HCT116 (cell line): ENCODE data around the gene STK36. TPM values are rescaled to one million over a fixed set of nuclear protein-coding genes. Genes with fewer than 3 reads are reported as not detected.

Source experiments
- ATAC-seq: fragments of 200-7000 bp; cut with Tn5 transposase; 2 replicates; pipeline ENCODE4 v1.9.1; 2020; ENCODE audit warnings: mild to moderate bottlenecking, moderate library complexity
- BruUV-seq: library from RNA; stranded (reverse); fragments of 400-500 nt; replicated peaks from 2 replicates; lab custom pipeline; 2021; lab: Mats Ljungman, UMichigan
- CTCF ChIA-PET: fragments of 300-600 bp; sonication (Branson Sonifier 250); formaldehyde crosslinking; loops from one replicate; lab custom pipeline; 2021; ENCODE audit warnings: antibody characterized with exemption; lab: Charles Lee
- POLR2A ChIA-PET: fragments of 300-600, 350-600 bp; sonication (Branson Sonifier 250); formaldehyde crosslinking; loops from one replicate; lab custom pipeline; 2021; ENCODE audit warnings: antibody characterized with exemption; lab: Charles Lee
- RAD21 ChIA-PET, 2 experiments: fragments of 300-600 bp; sonication (Branson Sonifier 250); formaldehyde crosslinking; loops; one replicate each; lab custom pipeline; 2023; ENCODE audit warnings: low total read pairs in 2 of 2; ENCODE audit not compliant: uncharacterized antibody in 2 of 2, unreplicated experiment in 2 of 2, low non-redundant PET in 1 of 2; lab: Charles Lee
- DNase-seq: peaks from one replicate; pipeline ENCODE4 v3.0.0-alpha.2; 2010; ENCODE audit warnings: low read depth, low spot score
- H2AFZ ChIP-seq: fragments of 200-600 bp; shearing (Covaris generic), sonication (generic); 2 replicates; pipeline ENCODE4 v1.6.1; 2017; ENCODE audit warnings: low read depth, mixed run types, mixed read lengths, antibody characterized with exemption, low read length; ENCODE audit not compliant: poor library complexity, severe bottlenecking
- H3K27ac ChIP-seq: 2 replicates; pipeline ENCODE4 v1.5.1; 2012; ENCODE audit warnings: low read depth, low read length
- H3K27me3 ChIP-seq: fragments of 200-600 bp; sonication (generic); 2 replicates; pipeline ENCODE4 v1.6.1; 2016; ENCODE audit warnings: mixed run types, low read length, mixed read lengths; ENCODE audit not compliant: insufficient read depth
- H3K36me3 ChIP-seq, 2 experiments: fragments of 200-500 bp in 1 of 2; fragments of 200-600 bp in 1 of 2; sonication (Bioruptor generic) in 1 of 2; sonication (generic) in 1 of 2; 2 replicates each; pipeline versions ENCODE4 v1.5.1 to v1.6.1; 2014 to 2016; ENCODE audit warnings: low read length in 2 of 2, inconsistent platforms in 1 of 2, mixed read lengths in 1 of 2, mixed run types in 1 of 2; ENCODE audit not compliant: insufficient read depth in 2 of 2, control insufficient read depth in 1 of 2
- H3K4me1 ChIP-seq, 2 experiments: fragments of 200-600 bp in 1 of 2; sonication (generic) in 1 of 2; 2 replicates each; pipeline versions ENCODE4 v1.5.1 to v1.6.1; 2012 to 2017; ENCODE audit warnings: low read length in 2 of 2, inconsistent platforms in 1 of 2, mild to moderate bottlenecking in 1 of 2, mixed read lengths in 1 of 2, mixed run types in 1 of 2, moderate library complexity in 1 of 2; ENCODE audit not compliant: insufficient read depth in 2 of 2, control insufficient read depth in 1 of 2
- H3K4me2 ChIP-seq: fragments of 200-600 bp; sonication (generic); 2 replicates; pipeline ENCODE4 v1.6.1; 2017; ENCODE audit warnings: mixed run types, low read length, mixed read lengths
- H3K4me3 ChIP-seq, 2 experiments: fragments of 200-600 bp in 1 of 2; sonication (generic) in 1 of 2; replicated peaks in 1 of 2; 2 replicates each; pipeline ENCODE4 v1.5.1; 2011 to 2016; ENCODE audit warnings: low read length in 2 of 2, control low read depth in 1 of 2, low read depth in 1 of 2, mild to moderate bottlenecking in 1 of 2, mixed read lengths in 1 of 2, mixed run types in 1 of 2
- H3K79me2 ChIP-seq: fragments of 200-600 bp; sonication (generic); 2 replicates; pipeline ENCODE4 v1.6.1; 2017; ENCODE audit warnings: mild to moderate bottlenecking, mixed run types, low read length, moderate library complexity, mixed read lengths; ENCODE audit not compliant: insufficient read depth
- H3K9ac ChIP-seq: fragments of 200-600 bp; sonication (generic); 2 replicates; pipeline ENCODE4 v1.6.1; 2016; ENCODE audit warnings: low read length, mixed read lengths
- H3K9me2 ChIP-seq: fragments of 200-600 bp; sonication (generic), shearing (Covaris generic); 2 replicates; pipeline ENCODE4 v1.6.1; 2017; ENCODE audit warnings: mixed run types, mild to moderate bottlenecking, moderate library complexity; ENCODE audit not compliant: insufficient read depth
- H3K9me3 ChIP-seq, 2 experiments: fragments of 200-500 bp in 1 of 2; fragments of 200-600 bp in 1 of 2; sonication (Bioruptor generic) in 1 of 2; sonication (generic) in 1 of 2; 2 replicates each; pipeline ENCODE4 v1.6.1; 2014 to 2017; ENCODE audit warnings: low read length in 2 of 2, mixed read lengths in 2 of 2, inconsistent platforms in 1 of 2, low read depth in 1 of 2, mild to moderate bottlenecking in 1 of 2, mixed run types in 1 of 2, moderate library complexity in 1 of 2; ENCODE audit not compliant: control insufficient read depth in 1 of 2, insufficient read depth in 1 of 2
- H4K20me1 ChIP-seq: fragments of 200-600 bp; sonication (generic), shearing (Covaris generic); 2 replicates; pipeline ENCODE4 v1.6.1; 2017; ENCODE audit warnings: mixed run types, mild to moderate bottlenecking, moderate library complexity; ENCODE audit not compliant: insufficient read depth
- EZH2 ChIP-seq: fragments of 200-600 bp; sonication (generic); IDR thresholded peaks from 2 replicates; pipeline ENCODE4 v1.6.1; 2017; ENCODE audit warnings: antibody characterized with exemption, mixed run types
- POLR2A ChIP-seq: IDR thresholded peaks from 2 replicates; pipeline ENCODE4 v1.7.0; 2011; ENCODE audit warnings: borderline replicate concordance; ENCODE audit not compliant: insufficient read depth, insufficient read length; ENCODE audit errors: extremely low read depth
- SRF ChIP-seq: IDR thresholded peaks from 2 replicates; pipeline ENCODE4 v1.6.1; 2012; ENCODE audit warnings: low read depth
- intact Hi-C: fragments of 100-400 bp; cut with micrococcal nuclease; formaldehyde crosslinking; loops from 2 replicates; pipeline ENCODE4 v1.10.0; 2022
- total RNA-seq: library from RNA; stranded (reverse); gene quantifications from one replicate; pipeline ENCODE4 v1.2.1, GENCODE V29; 2021; ENCODE audit not compliant: unreplicated experiment

The STK36 gene
- total RNA-seq, 1 experiment from 2014 or later = 45.5 TPM

DNA sequence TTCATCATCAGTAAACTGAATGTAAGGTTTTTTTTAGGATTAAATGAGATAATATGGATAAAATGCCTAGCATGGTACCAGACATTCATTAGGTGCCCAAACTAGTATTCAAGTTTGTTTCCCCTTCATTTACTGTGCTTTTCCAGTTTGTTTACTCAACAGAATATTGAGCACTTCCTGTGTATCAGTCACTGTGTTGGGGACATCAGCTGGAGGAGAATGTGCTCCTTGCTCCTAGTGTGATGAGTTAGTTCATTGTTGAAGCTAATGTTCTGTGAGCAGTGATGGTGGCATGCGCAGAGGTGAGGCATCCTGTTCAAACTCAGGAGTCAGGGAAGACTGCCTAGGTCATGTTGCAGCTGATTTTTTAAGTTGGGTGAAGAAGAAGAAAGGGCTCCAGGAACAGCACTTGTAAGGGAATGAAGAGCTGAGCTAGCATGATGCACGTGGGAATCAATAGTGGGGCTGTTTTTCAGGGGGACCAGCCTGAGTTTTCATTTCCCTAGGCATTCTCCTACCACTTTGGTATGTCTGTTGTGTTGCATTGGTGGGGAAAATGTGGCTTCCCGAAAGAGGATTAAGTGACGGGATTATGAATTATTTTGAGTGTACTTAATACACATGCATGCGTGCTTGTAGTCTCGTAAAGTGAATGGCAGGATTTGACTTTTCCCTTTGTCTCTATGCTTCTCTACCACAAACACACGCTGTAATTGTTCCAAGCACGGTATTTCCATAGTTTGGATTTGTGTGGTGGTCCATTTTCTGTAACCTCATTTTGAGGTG is 62.5 kb downstream of the STK36 start:
- H3K9me3 ChIP-seq = no peaks in the 10 kb centered on the region
- H3K4me1 ChIP-seq = peaks cover 17 to 29% of the 10 kb centered on the region in 2 experiments
- no peaks in the 10 kb centered on the region for H3K27me3 ChIP-seq
- TF ChIP-seq EZH2 (no peak), SRF (no peak)
- H3K27ac ChIP-seq = no peak overlapping the region
- ChIA-PET RAD21 (no interaction called here), POLR2A (no interaction called here), CTCF (no interaction called here)
- ATAC-seq (no peak), DNase-seq (no peak)
- H4K20me1 ChIP-seq = peaks cover 4% of the 10 kb centered on the region; the same call in 1 of the 2 replicates
- H2AFZ ChIP-seq = no peak overlapping the region
- H3K79me2 ChIP-seq = peaks cover 72% of the 10 kb centered on the region
- no peaks in the 10 kb centered on the region for H3K9me2 ChIP-seq
- intact Hi-C loops = no loop called here
- no peak overlapping the region for H3K4me3 ChIP-seq
- peaks cover 12 to 22% of the 10 kb centered on the region in 2 experiments; a peak in 3 of 4 replicates for H3K36me3 ChIP-seq
- BruUV-seq = no TSS peak
- no peak overlapping the region for H3K9ac ChIP-seq
- no peak overlapping the region for H3K4me2 ChIP-seq

DNA sequence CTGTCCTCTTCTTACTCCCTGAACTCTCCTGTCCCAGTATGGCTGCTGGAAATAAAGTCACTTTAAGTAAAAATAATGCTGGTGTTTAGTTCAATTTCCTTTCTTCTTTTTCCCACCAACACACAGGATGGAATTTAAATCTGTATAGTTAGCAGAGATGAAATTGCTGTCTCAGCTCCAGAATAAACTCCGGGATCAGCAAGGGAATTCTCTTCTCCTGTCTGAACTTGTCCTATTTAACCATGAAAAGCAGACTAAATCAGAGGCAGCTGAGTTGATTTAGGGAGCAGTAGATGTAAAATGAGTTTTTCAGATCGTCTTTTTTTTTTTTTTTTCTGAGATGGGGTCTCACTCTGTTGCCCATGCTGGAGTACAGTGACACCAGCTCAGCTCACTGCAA is 64.6 kb downstream of the STK36 start:
- ChIA-PET POLR2A (no interaction called here), CTCF (interaction anchor here (1.7 kb wide), 1 partner anchor 111 kb away, joined by 3 read pairs; no protein-coding TSS in a partner anchor), RAD21 (no interaction called here)
- H3K27me3 ChIP-seq = no peaks in the 10 kb centered on the region
- peaks cover 4% of the 10 kb centered on the region; the same call in 1 of the 2 replicates for H4K20me1 ChIP-seq
- H3K4me2 ChIP-seq = no peak overlapping the region
- intact Hi-C loops = no loop called here
- H3K9me2 ChIP-seq = no peaks in the 10 kb centered on the region
- DNase-seq = no peak
- H3K27ac ChIP-seq = no peak overlapping the region
- H2AFZ ChIP-seq = no peak overlapping the region
- BruUV-seq = no TSS peak
- peaks cover 6 to 11% of the 10 kb centered on the region in 2 experiments for H3K4me1 ChIP-seq
- peaks cover 69% of the 10 kb centered on the region for H3K79me2 ChIP-seq
- peaks cover 21 to 31% of the 10 kb centered on the region in 2 experiments; a peak in 3 of 4 replicates for H3K36me3 ChIP-seq
- no peak overlapping the region for H3K9ac ChIP-seq
- no peak for ATAC-seq
- H3K9me3 ChIP-seq = no peaks in the 10 kb centered on the region
- no peak for TF ChIP-seq POLR2A
- H3K4me3 ChIP-seq = no peak overlapping the region
